NCI-H128 (cell line): ENCODE results near the gene FGF22.
"Not testable (repeated sequence)": the region's sequence is repeated elsewhere in the genome, so short reads cannot be mapped to it uniquely, and the experiment has no call there.

Source experiments
- DNase-seq: peaks from one replicate; lab custom pipeline; 2025; ENCODE audit not compliant: unreplicated experiment; lab: John Stamatoyannopoulos, UW

The FGF22 gene

GRCh38 chr19:621819-622218 is 17.9 kb upstream of the FGF22 start:
- no peak for DNase-seq

GRCh38 chr19:622666-623065 is 17.0 kb upstream of the FGF22 start:
- no peak for DNase-seq

GRCh38 chr19:623175-623916 is 16.3 kb upstream of the FGF22 start:
- DNase-seq: no peak

- no peak for DNase-seq
These were observed 15.7 kb upstream of the FGF22 start for GRCh38 chr19:623974-624373.

GRCh38 chr19:624433-625109 is 15.1 kb upstream of the FGF22 start:
- DNase-seq: no peak

- DNase-seq: no peak
These were observed 14.4 kb upstream of the FGF22 start for GRCh38 chr19:625257-625656.

GRCh38 chr19:626566-626965 is 13.1 kb upstream of the FGF22 start:
- DNase-seq: not testable (repeated sequence)

- DNase-seq: no peak
These were observed 11.5 kb upstream of the FGF22 start for GRCh38 chr19:628168-628567.

- not testable (repeated sequence) for DNase-seq
These were observed 10.2 kb upstream of the FGF22 start for GRCh38 chr19:629515-629914.

- DNase-seq: no peak
These were observed 9.5 kb upstream of the FGF22 start for GRCh38 chr19:629961-630714.

GRCh38 chr19:632579-633067 is 7.1 kb upstream of the FGF22 start:
- DNase-seq: no peak

GRCh38 chr19:633068-633785 is 6.5 kb upstream of the FGF22 start, which contains the start of gene POLRMT:
TSS of gene POLRMT (minus strand) at chr19:633537. CDS start at chr19:633512, 25 bp downstream.
- peak; percentile 98 for DNase-seq

GRCh38 chr19:633786-634639 is 5.7 kb upstream of the FGF22 start:
- no peak for DNase-seq

- DNase-seq: no peak
These were observed 4.6 kb upstream of the FGF22 start for GRCh38 chr19:634975-635652.

- no peak for DNase-seq
These were observed 800 bp upstream of the FGF22 start for GRCh38 chr19:638906-639252.

- no peak for DNase-seq
These were observed 481 bp downstream of the FGF22 start for GRCh38 chr19:640161-640558.

- DNase-seq: no peak
These were observed 1.0 kb downstream of the FGF22 start for GRCh38 chr19:640606-641189.

GRCh38 chr19:641702-642101 is 2.0 kb downstream of the FGF22 start:
- no peak for DNase-seq
